Erythroblast (primary cell): ENCODE results near the gene CXCL10.

Experiments
- GATA1 ChIP-seq: IDR thresholded peaks from 2 replicates; pipeline ENCODE4 v1.6.1; 2011; ENCODE audit warnings: low read depth, mild to moderate bottlenecking, control low read depth, low read length, moderate library complexity
- POLR2A ChIP-seq: IDR thresholded peaks from 2 replicates; pipeline ENCODE4 v1.6.1; 2011; ENCODE audit warnings: mild to moderate bottlenecking, low read length

DNA sequence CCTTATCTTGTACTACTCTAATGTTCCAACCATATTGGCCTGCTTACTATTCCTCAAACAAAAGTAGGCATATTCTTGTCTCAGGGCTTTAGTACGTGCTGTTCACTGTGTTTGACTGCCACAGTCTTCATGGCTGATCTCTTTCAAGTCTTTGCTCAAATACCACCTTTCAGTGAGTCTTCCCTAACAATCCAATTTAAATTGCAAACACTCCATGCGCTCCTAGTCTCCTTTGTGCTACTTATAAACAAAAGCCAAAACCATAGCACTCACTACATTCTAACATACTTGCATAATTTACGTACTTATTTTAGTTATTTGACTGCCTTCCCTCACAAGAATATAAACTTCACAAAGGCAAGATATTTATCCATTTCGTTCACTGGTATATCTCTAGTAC is 49.5 kb upstream of the CXCL10 start:
- no peak for TF ChIP-seq POLR2A
- TF ChIP-seq GATA1 = no peak
